ENCODE data around the gene ZNF423. TPM values are rescaled to one million over a fixed set of nuclear protein-coding genes. Genes with fewer than 3 reads are reported as not detected.

The ZNF423 gene
- polyA plus RNA-seq, 4 donors, result 0.54 to 10.3 (median 2.9) TPM; not detected in 1

- Histone ChIP-seq H3K36me3 (ENCODE audit: control insufficient read depth in 3 of 3, insufficient read depth in 2 of 3, low read depth in 1 of 3, low read length in 3 of 3) (peaks cover 0 to 13% (median 0%) of the 10 kb centered on the region in 3 donors), H3K9me3 (ENCODE audit: control insufficient read depth in 2 of 2, insufficient read depth in 1 of 2, low read depth in 1 of 2, low read length in 1 of 2) (no peaks in the 10 kb centered on the region), H3K27ac (ENCODE audit: low read depth in 1 of 3, low read length in 2 of 3) (peak overlapping the region in 1 of 3 donors; percentile 38), H3K4me1 (ENCODE audit: control insufficient read depth in 3 of 3, insufficient read depth in 2 of 3, low read depth in 1 of 3, low read length in 2 of 3) (peaks cover 0 to 24% (median 0%) of the 10 kb centered on the region in 3 donors), H3K4me3 (ENCODE audit: low read depth in 1 of 3, low read length in 3 of 3) (no peak overlapping the region), H3K27me3 (ENCODE audit: control insufficient read depth in 3 of 3, insufficient read depth in 3 of 3, low read length in 3 of 3) (no peaks in the 10 kb centered on the region)
- no peak for FAIRE-seq
- no peak for DNase-seq
- WGBS, 3 donors, result 54 to 75% (median 74%) methylated on average over 18 of the region's 18 CpGs
These were observed 156.7 kb downstream of the ZNF423 start for GRCh38 chr16:49698931-49699840.

- 71 to 78% (median 76%) methylated on average over 26 of the region's 26 CpGs for WGBS, 3 donors
- no peak overlapping the region for H3K4me3 ChIP-seq (ENCODE audit: low read depth in 1 of 3, low read length in 3 of 3)
- no peaks in the 10 kb centered on the region for H3K27me3 ChIP-seq (ENCODE audit: control insufficient read depth in 3 of 3, insufficient read depth in 3 of 3, low read length in 3 of 3)
- DNase-seq, result no peak
- H3K27ac ChIP-seq (ENCODE audit: low read depth in 1 of 3, low read length in 2 of 3), result no peak overlapping the region
- peaks cover 0 to 13% (median 0%) of the 10 kb centered on the region in 3 donors for H3K36me3 ChIP-seq (ENCODE audit: control insufficient read depth in 3 of 3, insufficient read depth in 2 of 3, low read depth in 1 of 3, low read length in 3 of 3)
- FAIRE-seq, result no peak
- peaks cover 0 to 23% (median 0%) of the 10 kb centered on the region in 3 donors for H3K4me1 ChIP-seq (ENCODE audit: control insufficient read depth in 3 of 3, insufficient read depth in 2 of 3, low read depth in 1 of 3, low read length in 2 of 3)
- no peaks in the 10 kb centered on the region for H3K9me3 ChIP-seq (ENCODE audit: control insufficient read depth in 2 of 2, insufficient read depth in 1 of 2, low read depth in 1 of 2, low read length in 1 of 2)
These were observed 157.5 kb downstream of the ZNF423 start for GRCh38 chr16:49698453-49698815.

GRCh38 chr16:49697631-49698452 lies 158.1 kb downstream of the ZNF423 start:
- DNase-seq (no peak), FAIRE-seq (no peak)
- Histone ChIP-seq H3K27ac (ENCODE audit: low read depth in 1 of 3, low read length in 2 of 3) (no peak overlapping the region), H3K27me3 (ENCODE audit: control insufficient read depth in 3 of 3, insufficient read depth in 3 of 3, low read length in 3 of 3) (no peaks in the 10 kb centered on the region), H3K36me3 (ENCODE audit: control insufficient read depth in 3 of 3, insufficient read depth in 2 of 3, low read depth in 1 of 3, low read length in 3 of 3) (peaks cover 0 to 13% (median 0%) of the 10 kb centered on the region in 3 donors), H3K4me3 (ENCODE audit: low read depth in 1 of 3, low read length in 3 of 3) (no peak overlapping the region), H3K4me1 (ENCODE audit: control insufficient read depth in 3 of 3, insufficient read depth in 2 of 3, low read depth in 1 of 3, low read length in 2 of 3) (peaks cover 0 to 20% (median 0%) of the 10 kb centered on the region in 3 donors), H3K9me3 (ENCODE audit: control insufficient read depth in 2 of 2, insufficient read depth in 1 of 2, low read depth in 1 of 2, low read length in 1 of 2) (no peaks in the 10 kb centered on the region)
- WGBS, 3 donors, result 79 to 85% (median 85%) methylated on average over 28 of the region's 28 CpGs

GRCh38 chr16:49696414-49697101 lies 159.4 kb downstream of the ZNF423 start:
- Histone ChIP-seq H3K4me1 (ENCODE audit: control insufficient read depth in 3 of 3, insufficient read depth in 2 of 3, low read depth in 1 of 3, low read length in 2 of 3) (peaks cover 0 to 14% (median 0%) of the 10 kb centered on the region in 3 donors), H3K36me3 (ENCODE audit: control insufficient read depth in 3 of 3, insufficient read depth in 2 of 3, low read depth in 1 of 3, low read length in 3 of 3) (peaks cover 0 to 13% (median 0%) of the 10 kb centered on the region in 3 donors), H3K27ac (ENCODE audit: low read depth in 1 of 3, low read length in 2 of 3) (no peak overlapping the region), H3K27me3 (ENCODE audit: control insufficient read depth in 3 of 3, insufficient read depth in 3 of 3, low read length in 3 of 3) (no peaks in the 10 kb centered on the region), H3K4me3 (ENCODE audit: low read depth in 1 of 3, low read length in 3 of 3) (no peak overlapping the region), H3K9me3 (ENCODE audit: control insufficient read depth in 2 of 2, insufficient read depth in 1 of 2, low read depth in 1 of 2, low read length in 1 of 2) (no peaks in the 10 kb centered on the region)
- DNase-seq (no peak), FAIRE-seq (no peak)
- WGBS, 3 donors, result 79 to 86% (median 80%) methylated on average over 13 to 14 of the region's 14 CpGs

GRCh38 chr16:49695782-49696413 lies 160.0 kb downstream of the ZNF423 start:
- FAIRE-seq (no peak), DNase-seq (no peak)
- Histone ChIP-seq H3K4me1 (ENCODE audit: control insufficient read depth in 3 of 3, insufficient read depth in 2 of 3, low read depth in 1 of 3, low read length in 2 of 3) (peaks cover 0 to 14% (median 0%) of the 10 kb centered on the region in 3 donors), H3K36me3 (ENCODE audit: control insufficient read depth in 3 of 3, insufficient read depth in 2 of 3, low read depth in 1 of 3, low read length in 3 of 3) (peaks cover 0 to 13% (median 0%) of the 10 kb centered on the region in 3 donors), H3K27ac (ENCODE audit: low read depth in 1 of 3, low read length in 2 of 3) (no peak overlapping the region), H3K4me3 (ENCODE audit: low read depth in 1 of 3, low read length in 3 of 3) (no peak overlapping the region), H3K27me3 (ENCODE audit: control insufficient read depth in 3 of 3, insufficient read depth in 3 of 3, low read length in 3 of 3) (no peaks in the 10 kb centered on the region), H3K9me3 (ENCODE audit: control insufficient read depth in 2 of 2, insufficient read depth in 1 of 2, low read depth in 1 of 2, low read length in 1 of 2) (no peaks in the 10 kb centered on the region)
- 80 to 90% (median 85%) methylated on average over 5 of the region's 5 CpGs for WGBS, 3 donors

GRCh38 chr16:49693445-49693844 lies 162.5 kb downstream of the ZNF423 start:
- no peaks in the 10 kb centered on the region for H3K9me3 ChIP-seq (ENCODE audit: control insufficient read depth in 2 of 2, insufficient read depth in 1 of 2, low read depth in 1 of 2, low read length in 1 of 2)
- 59 to 75% (median 67%) methylated on average over 5 of the region's 5 CpGs for WGBS, 3 donors
- no peaks in the 10 kb centered on the region for H3K4me1 ChIP-seq (ENCODE audit: control insufficient read depth in 3 of 3, insufficient read depth in 2 of 3, low read depth in 1 of 3, low read length in 2 of 3)
- no peaks in the 10 kb centered on the region for H3K27me3 ChIP-seq (ENCODE audit: control insufficient read depth in 3 of 3, insufficient read depth in 3 of 3, low read length in 3 of 3)
- FAIRE-seq (no peak), DNase-seq (no peak)
- H3K36me3 ChIP-seq (ENCODE audit: control insufficient read depth in 3 of 3, insufficient read depth in 2 of 3, low read depth in 1 of 3, low read length in 3 of 3), result peaks cover 0 to 19% (median 0%) of the 10 kb centered on the region in 3 donors
- H3K4me3 ChIP-seq (ENCODE audit: low read depth in 1 of 3, low read length in 3 of 3), result no peak overlapping the region
- H3K27ac ChIP-seq (ENCODE audit: low read depth in 1 of 3, low read length in 2 of 3), result no peak overlapping the region

- Histone ChIP-seq H3K27ac (ENCODE audit: low read depth in 1 of 3, low read length in 2 of 3) (no peak overlapping the region), H3K9me3 (ENCODE audit: control insufficient read depth in 2 of 2, insufficient read depth in 1 of 2, low read depth in 1 of 2, low read length in 1 of 2) (no peaks in the 10 kb centered on the region), H3K36me3 (ENCODE audit: control insufficient read depth in 3 of 3, insufficient read depth in 2 of 3, low read depth in 1 of 3, low read length in 3 of 3) (peaks cover 0 to 9% (median 0%) of the 10 kb centered on the region in 3 donors), H3K27me3 (ENCODE audit: control insufficient read depth in 3 of 3, insufficient read depth in 3 of 3, low read length in 3 of 3) (no peaks in the 10 kb centered on the region), H3K4me3 (ENCODE audit: low read depth in 1 of 3, low read length in 3 of 3) (no peak overlapping the region), H3K4me1 (ENCODE audit: control insufficient read depth in 3 of 3, insufficient read depth in 2 of 3, low read depth in 1 of 3, low read length in 2 of 3) (no peaks in the 10 kb centered on the region)
- WGBS, 3 donors, result 79 to 83% (median 81%) methylated on average over 13 of the region's 13 CpGs
- DNase-seq (no peak), FAIRE-seq (no peak)
These were observed 165.1 kb downstream of the ZNF423 start for GRCh38 chr16:49690778-49691177.

All from small intestine (tissue), 7 donors.